GM19025 (cell line): ENCODE data around the gene WDR27.
"Not testable (repeated sequence)": the region's sequence is repeated elsewhere in the genome, so short reads cannot be mapped to it uniquely, and the experiment has no call there.

ENCODE experiments used
- ATAC-seq: cut with Tn5 transposase; IDR thresholded peaks from one replicate; pipeline ENCODE4 v1.9.1; 2021; ENCODE audit warnings: mild to moderate bottlenecking, low read depth, moderate library complexity; ENCODE audit not compliant: unreplicated experiment

Gene WDR27

GRCh38 chr6:169454872-169455204 is 247.0 kb downstream of the WDR27 start:
- ATAC-seq, result no peak

- no peak for ATAC-seq
Measured at GRCh38 chr6:169454204-169454871, 247.5 kb downstream of the WDR27 start.

- ATAC-seq, result no peak
Measured at GRCh38 chr6:169452869-169453620, 248.8 kb downstream of the WDR27 start.

- no peak for ATAC-seq
Measured at GRCh38 chr6:169452117-169452868, 249.5 kb downstream of the WDR27 start.

GRCh38 chr6:169451065-169451838 is 250.6 kb downstream of the WDR27 start:
- no peak for ATAC-seq

- no peak for ATAC-seq
Measured at GRCh38 chr6:169450097-169450496, 251.7 kb downstream of the WDR27 start.

GRCh38 chr6:169449221-169449620 is 252.6 kb downstream of the WDR27 start:
- no peak for ATAC-seq

GRCh38 chr6:169445661-169446581 is 255.9 kb downstream of the WDR27 start:
- ATAC-seq, result no peak

GRCh38 chr6:169445227-169445626 is 256.6 kb downstream of the WDR27 start:
- ATAC-seq, result no peak

GRCh38 chr6:169441292-169441691 is 260.5 kb downstream of the WDR27 start:
- no peak for ATAC-seq

GRCh38 chr6:169439710-169440109 is 262.1 kb downstream of the WDR27 start:
- ATAC-seq, result no peak

GRCh38 chr6:169434554-169434953 is 267.3 kb downstream of the WDR27 start:
- ATAC-seq, result not testable (repeated sequence)

GRCh38 chr6:169429001-169429400 is 272.8 kb downstream of the WDR27 start:
- no peak for ATAC-seq

- no peak for ATAC-seq
Measured at GRCh38 chr6:169428532-169428931, 273.3 kb downstream of the WDR27 start.

GRCh38 chr6:169427856-169428255 is 274.0 kb downstream of the WDR27 start:
- no peak for ATAC-seq

GRCh38 chr6:169426611-169427010 is 275.2 kb downstream of the WDR27 start:
- ATAC-seq, result no peak

GRCh38 chr6:169425628-169426370 is 276.0 kb downstream of the WDR27 start:
- ATAC-seq, result no peak

- no peak for ATAC-seq
Measured at GRCh38 chr6:169424821-169425240, 277.0 kb downstream of the WDR27 start.
